CD4-positive, alpha-beta T cell treated with Interleukin-12 subunit alpha and Interleukin-12 subunit beta, for 1 hour (primary cell): ENCODE results near the gene KCNK7.
A peak's percentile ranks its signal among the peaks of the same experiment; 100 is the strongest.

Experiments
- DNase-seq: peaks from one replicate; pipeline ENCODE4 v3.0.0-alpha.2; 2020

The KCNK7 gene

DNA sequence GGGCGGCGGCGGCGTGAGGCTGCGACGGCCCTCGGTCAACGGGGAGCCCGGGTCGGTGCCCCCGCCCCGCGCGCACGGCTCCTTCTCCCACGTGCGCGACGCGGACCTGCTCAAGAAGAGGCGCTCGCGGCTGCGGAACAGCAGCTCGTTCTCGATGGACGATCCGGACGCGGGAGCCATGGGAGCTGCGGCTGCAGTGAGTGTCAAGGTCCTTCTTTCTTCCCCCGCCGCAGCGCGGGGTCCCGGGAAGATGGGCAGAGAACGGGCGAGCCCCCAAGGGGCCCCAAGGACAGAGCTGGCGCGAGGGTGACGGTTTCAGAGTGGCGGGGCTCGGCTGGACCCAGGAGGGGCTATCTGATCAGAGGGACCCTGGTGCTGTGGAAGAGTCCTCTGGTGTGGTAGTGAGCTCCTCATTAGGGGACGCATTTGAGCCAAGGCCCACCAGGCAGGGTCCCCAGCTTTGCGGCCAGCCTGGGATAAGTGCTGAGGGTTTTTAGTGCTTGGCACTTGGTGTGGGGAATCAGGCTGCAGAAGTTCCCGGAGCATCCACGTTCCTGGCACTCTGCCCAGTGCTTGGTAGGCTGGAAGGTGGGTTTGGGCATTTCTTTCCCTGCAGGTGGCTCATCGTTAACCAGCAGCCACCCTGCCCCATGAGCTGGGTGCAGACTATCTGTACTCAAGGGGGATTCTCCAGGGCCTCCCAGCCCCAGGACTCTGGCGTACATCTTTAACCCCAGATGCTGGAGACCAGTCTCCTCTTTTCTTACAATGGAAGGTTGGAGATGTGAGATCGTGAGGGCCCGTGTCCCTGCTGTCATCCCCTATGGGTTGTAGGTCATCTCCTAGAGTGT is 10.0 kb downstream of the KCNK7 start:
- DNase-seq, result no peak

DNA sequence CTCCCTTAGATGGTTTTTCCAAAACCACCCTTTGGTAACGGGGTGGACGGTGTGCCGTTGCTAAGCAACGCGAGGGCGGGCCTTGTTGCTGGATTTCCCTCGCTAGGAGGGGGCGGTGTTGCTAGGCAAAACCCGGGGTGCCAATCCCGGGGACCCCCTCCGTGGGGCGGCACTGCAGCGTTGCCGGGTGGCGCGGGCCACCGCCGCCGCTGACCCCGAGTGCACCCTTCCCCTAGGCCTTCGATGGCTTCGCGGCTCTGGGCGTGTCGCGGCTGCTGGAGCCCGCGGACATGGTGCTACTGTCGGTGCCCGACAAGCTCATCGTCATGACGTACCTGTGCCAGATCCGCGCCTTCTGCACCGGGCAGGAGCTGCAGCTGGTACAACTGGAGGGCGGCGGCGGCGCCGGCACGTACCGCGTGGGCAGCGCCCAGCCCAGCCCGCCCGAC is 10.9 kb downstream of the KCNK7 start:
- DNase-seq, result no peak

DNA sequence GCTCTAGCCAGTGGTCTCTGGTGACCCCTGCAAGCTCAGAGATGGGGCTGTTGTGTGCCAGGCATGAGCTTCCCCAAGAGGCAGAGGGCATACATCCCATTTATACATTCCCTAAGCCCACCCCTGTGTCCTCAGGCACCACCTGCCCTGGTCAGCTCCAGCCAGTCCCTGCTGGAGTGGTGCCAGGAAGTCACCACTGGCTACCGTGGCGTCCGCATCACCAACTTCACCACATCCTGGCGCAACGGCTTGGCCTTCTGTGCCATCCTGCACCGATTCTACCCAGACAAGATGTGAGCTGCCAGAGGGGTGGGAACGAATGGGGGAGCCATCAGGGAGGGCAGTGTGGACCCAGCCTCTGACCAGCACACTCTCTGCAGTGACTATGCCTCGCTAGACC is 11.5 kb downstream of the KCNK7 start:
- no peak for DNase-seq

- no peak for DNase-seq
These were observed 12.0 kb downstream of the KCNK7 start for GRCh38 chr11:65583589-65583988.

DNA sequence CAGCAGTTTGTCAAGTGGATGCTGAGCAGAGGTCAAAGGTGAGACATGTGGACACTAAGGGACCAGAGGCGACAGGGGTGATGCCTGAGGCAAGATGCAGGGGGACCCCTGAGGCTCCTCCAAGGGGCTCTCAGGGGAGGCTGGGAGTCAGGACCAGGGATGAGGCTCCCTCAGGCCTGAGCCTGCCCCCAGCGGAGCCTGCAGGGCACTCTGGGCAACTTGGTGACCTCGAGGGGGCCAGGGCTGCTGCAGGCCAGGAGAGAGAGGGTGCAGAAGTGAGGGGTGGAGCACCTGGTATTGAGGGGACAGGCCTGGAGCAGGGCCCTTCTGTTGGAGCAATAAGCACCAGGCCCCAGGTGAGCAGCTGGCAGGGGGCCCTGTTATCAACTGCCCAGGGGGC is 13.7 kb downstream of the KCNK7 start:
- no peak for DNase-seq

DNA sequence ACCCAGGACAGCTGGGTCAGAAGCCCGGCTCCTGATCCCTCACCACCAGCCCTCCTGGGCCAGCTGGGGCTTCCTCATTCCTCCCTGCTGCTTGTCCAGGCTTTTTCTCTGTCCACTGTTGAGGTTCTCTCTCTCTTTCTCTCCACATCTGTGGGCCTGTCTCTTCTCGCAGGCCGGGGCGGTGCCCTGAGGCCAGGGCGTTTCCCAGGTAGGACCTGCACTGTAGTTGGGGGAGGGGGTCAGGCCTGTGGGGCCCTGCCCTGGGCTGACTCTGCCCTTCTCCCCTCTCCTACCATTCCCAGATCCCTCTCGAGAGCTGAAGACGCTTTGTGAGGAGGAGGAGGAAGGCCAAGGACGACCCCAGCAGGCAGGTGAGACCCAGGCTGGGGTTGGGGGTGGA is 14.8 kb downstream of the KCNK7 start:
- no peak for DNase-seq

DNA sequence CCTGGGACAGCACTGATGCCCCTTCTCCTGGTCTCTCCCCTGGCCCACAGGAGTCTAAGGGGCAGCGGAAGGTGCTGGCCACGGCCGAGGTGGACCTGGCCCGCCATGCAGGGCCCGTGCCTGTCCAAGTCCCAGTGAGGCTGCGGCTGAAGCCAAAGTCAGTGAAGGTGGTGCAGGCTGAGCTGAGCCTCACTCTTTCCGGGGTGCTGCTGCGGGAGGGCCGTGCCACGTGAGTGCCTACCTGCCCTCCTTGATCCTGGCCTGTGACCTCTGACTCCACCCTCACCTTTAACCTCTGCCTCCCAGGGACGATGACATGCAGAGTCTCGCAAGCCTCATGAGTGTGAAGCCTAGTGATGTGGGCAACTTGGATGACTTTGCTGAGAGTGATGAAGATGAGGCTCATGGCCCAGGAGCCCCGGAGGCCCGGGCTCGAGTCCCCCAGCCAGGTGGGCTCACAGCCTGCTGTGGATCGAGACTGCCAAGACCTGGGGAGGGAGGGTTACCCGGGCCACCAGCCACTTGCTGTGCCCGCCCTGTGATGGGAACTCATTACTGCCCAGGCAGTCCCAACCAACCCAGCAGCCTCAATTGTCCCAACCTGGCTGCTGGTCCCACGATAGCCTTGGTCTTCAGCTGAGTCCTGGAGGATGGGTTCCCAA is 15.4 kb downstream of the KCNK7 start:
- DNase-seq, result no peak

DNA sequence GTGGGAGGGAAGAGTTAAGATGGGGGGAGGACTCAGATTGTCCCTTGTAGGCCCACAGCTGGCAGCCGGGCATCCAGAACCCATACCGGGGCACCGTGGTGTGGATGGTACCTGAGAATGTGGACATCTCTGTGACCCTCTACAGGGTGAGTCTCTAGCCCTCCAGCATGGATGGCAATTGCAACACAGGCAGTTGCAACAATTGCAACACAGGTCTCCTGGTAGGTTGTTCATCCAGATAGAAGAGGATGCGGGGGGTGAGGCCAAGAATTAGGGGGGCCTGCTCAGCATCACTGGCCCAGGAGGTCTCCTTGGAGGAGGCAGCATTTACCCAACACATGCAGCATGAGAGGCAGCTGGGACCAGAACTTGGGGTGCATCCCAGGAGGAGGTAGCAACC is 16.3 kb downstream of the KCNK7 start:
- DNase-seq, result no peak

GRCh38 chr11:65578667-65579066 is 16.9 kb downstream of the KCNK7 start:
- no peak for DNase-seq

DNA sequence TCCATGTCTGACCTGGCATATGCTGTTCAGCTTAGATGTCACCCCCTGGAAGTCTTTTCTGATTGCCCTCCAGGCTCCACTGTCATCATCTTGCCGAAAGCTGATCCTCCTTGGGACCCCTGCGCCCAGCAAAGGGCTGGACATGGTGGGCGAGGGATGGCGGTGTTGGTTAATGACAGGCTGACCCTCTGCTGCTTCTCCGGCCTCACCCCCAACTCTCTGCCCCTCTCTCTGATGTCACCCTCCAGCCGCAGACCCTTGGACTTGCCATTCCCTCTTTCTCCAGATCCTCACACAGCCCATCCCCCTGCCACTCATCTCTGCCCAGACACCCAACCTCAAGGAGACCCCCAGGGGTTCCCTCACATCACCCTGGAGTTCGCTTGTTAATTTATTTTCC is 17.5 kb downstream of the KCNK7 start:
- no peak for DNase-seq

GRCh38 chr11:65577756-65578109 is 17.9 kb downstream of the KCNK7 start:
- no peak for DNase-seq

DNA sequence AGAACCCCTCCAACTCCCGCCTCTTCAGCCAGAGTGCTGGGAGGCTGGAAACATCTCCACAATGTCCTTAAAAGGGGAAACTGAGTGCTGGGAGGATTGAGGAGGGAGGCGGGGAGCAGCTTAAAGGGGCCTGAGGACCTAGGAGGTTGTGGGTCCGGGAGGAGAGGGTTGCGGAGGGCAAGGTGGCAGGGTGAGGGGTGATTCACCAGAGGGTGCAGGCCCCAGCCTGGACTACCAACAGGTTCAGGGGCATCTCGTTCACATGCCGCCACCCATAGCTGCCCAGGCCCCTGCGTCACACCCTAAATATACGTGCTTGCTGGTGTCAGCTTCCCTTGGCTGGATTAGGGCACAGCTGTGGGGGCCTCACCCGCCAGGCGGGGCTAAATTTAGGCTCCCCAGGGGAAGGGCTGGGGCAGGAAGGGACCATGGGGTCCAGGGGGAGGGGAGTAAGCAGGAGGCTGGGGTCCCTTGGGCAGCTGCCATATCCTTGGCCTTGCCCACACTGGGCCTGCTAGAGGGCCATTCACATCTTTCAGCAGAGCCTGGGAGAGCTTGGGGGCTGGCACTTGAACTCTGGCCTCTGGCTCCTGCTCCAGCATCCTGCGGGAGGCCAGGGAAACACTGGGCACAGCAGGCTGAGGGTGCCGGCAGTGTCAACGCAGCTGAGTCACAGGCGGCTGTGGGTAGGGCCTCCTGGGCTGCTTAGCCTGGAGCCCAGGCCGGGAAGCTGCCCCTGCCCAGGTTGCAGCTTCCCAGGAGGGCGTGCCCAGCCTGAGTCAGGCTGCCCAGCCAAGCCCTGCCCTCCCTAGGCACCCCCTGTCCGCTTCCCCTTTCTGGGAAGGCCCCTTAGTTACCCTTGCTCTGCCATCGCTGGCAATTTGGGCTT is 18.5 kb downstream of the KCNK7 start:
- peak; percentile 38 for DNase-seq

DNA sequence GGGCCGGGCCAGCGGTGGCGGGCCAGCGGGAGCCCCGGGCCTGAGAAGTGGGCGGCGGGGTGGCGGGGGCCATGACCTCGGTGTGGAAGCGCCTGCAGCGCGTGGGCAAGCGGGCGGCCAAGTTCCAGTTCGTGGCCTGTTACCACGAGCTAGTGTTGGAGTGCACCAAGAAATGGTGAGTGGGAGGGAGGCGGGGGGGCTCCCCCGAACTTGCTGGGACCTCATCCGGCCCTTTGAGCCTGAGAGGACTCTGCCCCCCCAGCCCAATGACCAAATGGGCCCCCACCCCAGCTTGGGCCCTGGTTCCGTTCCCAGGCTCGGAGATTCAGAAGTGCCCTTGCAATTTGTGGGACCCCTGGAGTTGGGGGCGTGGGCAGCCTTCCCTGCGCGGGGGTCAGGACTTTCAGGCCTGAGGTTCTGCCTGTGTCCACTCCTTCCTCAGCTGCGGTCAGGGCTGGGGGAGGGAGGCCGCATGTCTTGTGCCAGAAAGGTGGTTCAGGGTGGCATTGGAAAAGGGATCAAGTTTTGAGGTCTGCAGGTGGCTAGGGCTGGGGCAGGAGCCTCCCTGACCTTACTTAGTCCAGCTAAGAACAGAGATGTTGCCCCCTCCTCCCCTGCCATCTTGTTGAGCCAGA is 19.3 kb downstream of the KCNK7 start:
- no peak for DNase-seq

GRCh38 chr11:65575568-65576231 is 19.9 kb downstream of the KCNK7 start, which contains the start of gene EHBP1L1:
Gene EHBP1L1 (plus strand): TSS chr11:65576053. CDS start chr11:65576303, 250 bp downstream.
- DNase-seq, result peak; percentile 88

DNA sequence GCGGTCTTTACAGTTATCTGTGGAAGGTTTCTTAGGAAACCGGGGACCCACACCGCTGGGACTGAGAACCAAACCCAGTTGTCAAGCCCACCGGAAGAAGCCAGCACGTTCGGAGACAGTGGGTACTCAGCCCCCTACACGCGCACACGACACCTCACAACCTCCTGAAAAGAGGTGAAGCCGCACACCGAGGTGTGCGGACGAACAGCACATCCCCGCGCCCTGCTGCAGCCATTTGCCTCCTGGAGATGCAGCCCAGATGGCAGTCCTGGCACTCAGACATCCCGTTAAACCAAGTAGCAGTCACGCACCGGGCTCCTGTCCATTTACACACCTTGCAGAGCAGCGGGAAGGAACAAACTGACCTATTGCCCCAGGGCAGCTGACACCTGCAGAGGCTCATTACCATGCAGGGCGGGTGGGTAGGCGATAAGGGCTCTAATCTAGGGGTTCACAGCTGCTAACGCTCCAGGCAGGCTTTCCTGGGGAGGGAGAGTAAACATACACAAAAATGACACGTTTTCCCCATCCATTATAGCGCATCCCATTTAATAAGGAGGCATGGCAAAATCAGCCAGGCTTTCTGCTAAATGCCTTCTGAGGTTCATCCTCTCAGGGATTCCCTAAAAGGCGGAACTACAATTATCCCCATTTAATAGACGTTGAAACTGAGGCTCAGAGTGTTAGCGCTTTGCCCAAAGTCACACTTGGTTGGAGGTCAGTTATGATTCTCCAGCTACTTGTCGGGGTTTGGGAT is 20.6 kb downstream of the KCNK7 start:
- DNase-seq, result no peak

- DNase-seq, result peak; percentile 95
These were observed 21.3 kb downstream of the KCNK7 start for GRCh38 chr11:65574109-65574810.

DNA sequence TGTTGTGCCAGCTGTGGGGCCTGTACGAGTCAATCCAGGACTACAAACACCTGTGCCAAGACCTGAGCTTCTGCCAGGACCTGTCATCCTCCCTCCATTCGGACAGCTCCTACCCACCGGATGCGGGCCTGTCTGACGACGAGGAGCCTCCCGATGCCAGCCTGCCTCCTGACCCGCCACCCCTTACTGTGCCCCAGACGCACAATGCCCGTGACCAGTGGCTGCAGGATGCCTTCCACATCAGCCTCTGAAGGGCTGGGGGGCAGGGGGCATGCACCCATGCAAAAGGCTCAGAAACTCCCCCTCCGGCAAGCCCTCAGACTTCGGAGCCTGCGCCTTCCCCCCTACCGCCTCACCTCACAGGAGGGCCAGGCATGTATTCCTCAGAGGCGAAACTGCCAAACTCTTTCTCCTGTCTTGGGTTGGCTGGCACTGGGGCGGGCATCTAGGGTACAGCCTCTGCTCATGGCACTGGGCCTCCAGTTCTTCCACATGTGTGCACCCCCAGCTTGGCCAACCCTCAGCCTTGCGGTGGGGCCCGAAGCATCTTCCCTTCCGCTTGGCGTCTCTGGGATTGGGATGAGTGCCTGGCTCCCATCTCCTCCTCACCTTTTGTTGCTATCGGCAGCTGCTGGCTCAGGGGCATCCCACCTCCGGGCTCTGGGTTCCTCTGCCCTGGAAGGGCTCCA is 22.1 kb downstream of the KCNK7 start:
- no peak for DNase-seq

GRCh38 chr11:65572356-65573051 is 23.1 kb downstream of the KCNK7 start, which contains the start of gene FAM89B:
Gene FAM89B (plus strand): TSS chr11:65572538. CDS start chr11:65572670, 132 bp downstream.
- DNase-seq, result peak; percentile 90

DNA sequence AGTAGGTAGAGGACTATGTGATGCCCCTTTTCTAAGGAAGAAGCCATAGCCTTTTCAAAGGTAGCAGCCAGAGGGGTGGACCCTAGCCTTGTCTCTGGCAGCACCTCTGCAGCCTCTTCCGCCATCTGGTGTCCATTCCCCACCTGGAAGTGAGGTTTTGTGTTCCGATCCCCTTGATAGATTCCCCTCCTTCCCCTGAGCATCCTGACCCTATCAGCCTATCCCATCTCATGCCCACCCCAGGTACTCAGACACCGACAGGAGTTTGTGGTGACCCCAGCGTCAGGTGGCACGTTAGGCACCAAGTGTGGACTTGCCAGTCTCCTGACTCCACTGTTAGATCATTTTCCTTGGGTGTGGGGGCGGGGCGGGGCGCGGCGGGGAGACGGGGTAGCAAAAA is 23.7 kb downstream of the KCNK7 start:
- peak; percentile 40 for DNase-seq
